Fibroblast of the aortic adventitia (primary cell): Measurements from ENCODE around the gene TFDP3. TPM values are rescaled to one million over a fixed set of nuclear protein-coding genes. Genes with fewer than 3 reads are reported as not detected.
A peak's percentile ranks its signal among the peaks of the same experiment; 100 is the strongest.

Experiments
- DNase-seq: peaks from one replicate; pipeline ENCODE4 v3.0.0-alpha.2; 2010; ENCODE audit warnings: low read depth
- H3K4me3 ChIP-seq: 2 replicates; pipeline ENCODE4 v1.5.1; 2011; ENCODE audit warnings: low read depth, mild to moderate bottlenecking, control low read depth, low read length, moderate library complexity
- CTCF ChIP-seq: IDR thresholded peaks from 2 replicates; pipeline ENCODE4 v1.5.1; 2011; ENCODE audit warnings: mild to moderate bottlenecking, low read length, control low read depth, inconsistent platforms; ENCODE audit not compliant: insufficient read depth
- total RNA-seq: library from RNA; depleted of rRNA; stranded (reverse); fragments of >200 nt; gene quantifications from 2 replicates; pipeline ENCODE4 v1.2.3, GENCODE V29; 2012; ENCODE audit warnings: low replicate concordance

Gene TFDP3
- total RNA-seq, 1 donor: not detected

GRCh38 chrX:133250184-133251100 is 32.3 kb upstream of the TFDP3 start:
- DNase-seq: peak; percentile 21
- TF ChIP-seq CTCF: no peak
- no peak overlapping the region for H3K4me3 ChIP-seq

DNA sequence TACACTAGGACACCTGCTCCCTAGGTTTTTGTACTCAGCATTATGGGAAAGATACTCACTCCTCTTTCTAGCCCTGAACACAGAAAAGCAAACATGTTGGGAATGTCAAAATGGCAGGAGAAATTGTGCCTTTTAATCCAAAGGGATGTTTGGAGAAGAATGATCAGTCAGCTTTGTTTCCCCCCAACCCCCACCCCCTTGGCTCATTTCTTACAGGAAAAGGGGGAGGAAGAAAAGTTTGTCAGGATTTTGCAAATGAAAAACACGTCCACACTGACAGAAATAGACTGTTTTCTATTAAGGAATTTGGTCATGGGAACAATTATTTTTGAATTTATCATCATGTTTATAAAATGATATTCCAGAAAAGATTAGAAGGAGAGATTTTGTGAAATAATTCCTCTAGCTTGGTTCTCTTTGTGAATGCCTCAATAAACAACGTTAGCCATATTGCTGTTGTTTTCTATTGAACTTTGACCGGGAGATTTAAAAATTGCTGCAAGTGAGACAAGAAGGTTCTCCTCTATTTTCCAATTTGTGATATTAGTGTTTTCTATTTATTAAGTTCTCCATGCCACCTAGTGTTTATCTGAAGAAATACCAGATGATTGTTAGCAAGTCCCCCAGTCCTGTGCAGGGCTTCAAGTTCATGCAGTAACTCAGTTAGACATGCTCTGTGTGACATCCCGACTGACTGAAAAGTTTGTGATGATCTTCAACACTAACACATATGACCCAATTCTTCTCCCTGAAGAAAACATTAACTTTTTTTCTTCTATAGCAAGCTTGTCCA is 31.3 kb upstream of the TFDP3 start:
- peak; percentile 20 for TF ChIP-seq CTCF
- H3K4me3 ChIP-seq: no peak overlapping the region
- peak; percentile 13 for DNase-seq

DNA sequence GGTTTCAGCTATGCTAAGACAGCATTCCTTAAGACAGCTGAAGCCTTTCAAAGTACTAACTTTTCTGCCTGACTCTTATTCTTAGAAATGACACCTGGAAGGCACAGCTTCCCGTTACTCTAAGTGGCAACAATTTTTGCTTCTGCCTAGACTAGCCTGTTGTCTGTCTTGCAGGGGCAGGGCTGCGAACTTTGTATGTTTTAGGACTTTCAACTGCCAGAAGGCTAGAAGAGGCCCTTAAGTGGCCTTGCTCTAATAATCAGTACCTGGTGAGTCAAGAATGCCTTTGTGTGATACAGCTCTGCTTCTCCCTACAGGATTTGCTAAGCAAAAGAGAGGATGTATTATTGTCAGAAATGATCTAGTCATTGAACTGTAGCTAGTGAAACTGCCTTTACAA is 30.0 kb upstream of the TFDP3 start:
- TF ChIP-seq CTCF: no peak
- no peak for DNase-seq

DNA sequence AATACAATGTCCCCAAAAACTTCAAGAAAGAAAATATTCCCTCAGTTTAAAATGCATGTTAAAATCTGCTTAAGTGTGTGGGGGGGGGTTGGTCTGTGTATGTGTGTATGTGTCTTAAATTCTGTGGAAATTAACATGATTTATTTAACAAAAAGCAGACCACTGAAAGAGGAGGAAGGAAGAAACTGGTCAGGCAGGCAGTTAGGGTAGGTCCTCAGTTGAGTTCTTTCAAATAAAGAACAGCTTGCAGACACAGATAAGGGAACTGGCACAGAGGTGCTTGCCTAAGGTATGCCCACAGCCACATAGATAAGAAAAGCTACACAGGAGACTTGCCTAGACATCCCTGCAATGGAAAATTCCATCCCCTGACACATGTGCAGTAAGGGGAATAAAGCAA is 28.8 kb upstream of the TFDP3 start:
- H3K4me3 ChIP-seq: no peak overlapping the region
- DNase-seq: no peak
- TF ChIP-seq CTCF: no peak

More for the DNA sequence above, 30.0 kb upstream of the TFDP3 start:
- no peak overlapping the region for H3K4me3 ChIP-seq

DNA sequence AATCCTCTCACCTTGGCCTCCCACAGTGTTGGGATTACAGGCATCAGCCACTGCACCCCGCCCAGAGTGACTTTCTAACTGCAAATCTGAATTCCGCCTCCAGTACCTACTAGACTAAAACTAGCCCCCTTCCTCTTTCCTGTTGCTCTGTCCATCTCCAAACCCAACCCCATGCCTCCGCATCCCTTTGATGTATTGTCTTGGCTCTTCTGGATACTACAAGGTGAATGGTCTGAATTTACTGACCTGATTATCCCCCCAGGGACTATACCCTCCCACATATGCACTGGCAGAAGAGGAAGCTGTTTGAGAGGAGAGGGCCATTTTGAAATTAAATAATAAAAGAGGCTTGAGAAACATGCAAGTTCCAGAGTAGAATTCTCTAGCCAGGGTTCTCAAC is 17.7 kb upstream of the TFDP3 start:
- DNase-seq: no peak
- no peak overlapping the region for H3K4me3 ChIP-seq
- TF ChIP-seq CTCF: no peak

DNA sequence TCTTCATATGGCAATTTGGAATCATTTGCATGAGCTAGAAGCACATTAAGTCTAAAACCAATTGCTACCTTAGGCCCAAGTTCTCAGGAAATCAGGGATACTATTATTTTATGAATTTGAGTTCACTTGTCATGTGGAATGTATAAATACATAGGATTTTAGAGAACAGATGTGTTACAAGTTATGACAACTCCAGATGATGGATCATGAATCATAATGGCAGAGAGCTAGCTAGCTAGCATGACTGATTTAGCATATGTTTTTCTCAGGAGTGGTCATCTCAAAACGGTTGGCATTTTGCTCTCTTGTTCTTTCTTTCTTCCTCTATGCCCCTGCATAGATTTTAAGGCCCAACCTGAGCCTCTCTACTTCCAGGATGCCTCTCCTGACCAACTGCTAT is 14.2 kb upstream of the TFDP3 start:
- H3K4me3 ChIP-seq: no peak overlapping the region
- no peak for TF ChIP-seq CTCF
- DNase-seq: no peak
